K562 (cell line): Measurements from ENCODE around the gene FKRP. TPM values are rescaled to one million over a fixed set of nuclear protein-coding genes. Genes with fewer than 3 reads are reported as not detected.
A peak's percentile ranks its signal among the peaks of the same experiment; 100 is the strongest.

ENCODE experiments used
- IRF2 ChIP-seq: sonication (generic); formaldehyde crosslinking; IDR thresholded peaks from 2 replicates; pipeline ENCODE4 v1.8.1; 2022; ENCODE audit warnings: mild to moderate bottlenecking, missing genetic modification reagents
- PHF20 ChIP-seq: fragments of 450-650 bp; IDR thresholded peaks from 2 replicates; pipeline ENCODE4 v1.6.1; 2018; ENCODE audit not compliant: partially characterized antibody
- SNRNP70 ChIP-seq: fragments of 200-400 bp; formaldehyde crosslinking; optimal IDR thresholded peaks from 2 replicates; pipeline ENCODE3; 2017; ENCODE audit warnings: low read depth, low read length
- TFAP4 ChIP-seq: sonication (generic); formaldehyde crosslinking; IDR thresholded peaks from 2 replicates; pipeline ENCODE4 v1.8.0; 2022; ENCODE audit warnings: missing genetic modification reagents, mild to moderate bottlenecking, moderate library complexity, borderline replicate concordance
- TRIM25 ChIP-seq: fragments of 450-650 bp; IDR thresholded peaks from 2 replicates; pipeline ENCODE4 v1.7.0; 2016; ENCODE audit warnings: borderline replicate concordance
- ZBTB11 ChIP-seq, 3 experiments: fragments of 200-800 bp in 1 of 3; fragments of 250-450 bp in 1 of 3; fragments of 450-650 bp in 1 of 3; sonication (Bioruptor Pico) in 1 of 3; sonication (Bioruptor generic) in 1 of 3; formaldehyde crosslinking in 1 of 3; IDR thresholded peaks; 2 replicates each; pipeline versions ENCODE4 v1.6.1 to v1.8.0; 2016 to 2022; ENCODE audit warnings: mild to moderate bottlenecking in 2 of 3, missing genetic modification characterization in 2 of 3, missing compliant biosample characterization in 1 of 3, moderate library complexity in 1 of 3
- ZBTB40 ChIP-seq, 2 experiments: fragments of 450-650 bp in 1 of 2; sonication (generic) in 1 of 2; formaldehyde crosslinking in 1 of 2; IDR thresholded peaks; 2 replicates each; pipeline versions ENCODE4 v1.7.1 to v1.9.0; 2016 to 2022; ENCODE audit warnings: inconsistent platforms in 1 of 2, mild to moderate bottlenecking in 1 of 2, missing genetic modification reagents in 1 of 2
- polyA plus RNA-seq, 8 experiments: library from polyadenylated mRNA; depleted of rRNA in 4 of 8; stranded (reverse) in 5 of 8; unstranded in 3 of 8; fragments of >200 nt; fragmentation: Nextera tagmentation in 2 of 8; fragmentation: Illumina TruSeq in 1 of 8; extraction: Ambion mirVana in 2 of 8; extraction: Trizol in 1 of 8; gene quantifications; 2 replicates each; pipeline versions ENCODE4 v1.2.1 to v1.2.3, GENCODE V29; 2011 to 2014; ENCODE audit warnings: inconsistent platforms in 1 of 8, missing spikeins in 1 of 8
- total RNA-seq, 7 experiments: library from RNA; depleted of rRNA in 6 of 7; stranded (reverse); fragments of >200 nt in 6 of 7; fragmentation: Illumina TruSeq in 2 of 7; extraction: Trizol in 2 of 7; gene quantifications; 2 replicates each; pipeline versions ENCODE4 v1.2.1 to v1.2.3, GENCODE V29; 2011 to 2021; ENCODE audit warnings: low replicate concordance in 1 of 7

FKRP gene
- total and polyA plus RNA-seq, 9 of the 15 experiments (the other 6 are each of a cell fraction or from before 2014, with no cell fraction given) = 0.68 to 16.1 (median 6.5) TPM

GRCh38 chr19:46713781-46714443 lies 31.9 kb upstream of the FKRP start (continued):
- TF ChIP-seq ZBTB40 (IDR thresholded peaks at IDR 0.05) (peak; percentile 39), ZBTB40 (CRISPR knock-in tag; IDR thresholded peaks at IDR 0.05) (no peak), PHF20 (peak; percentile 30), TRIM25 (no peak), IRF2 (no peak), TFAP4 (peak; percentile 90), ZBTB11 (CRISPR knock-in tag; IDR thresholded peaks at IDR 0.05) (0 out of 6 replicates have a peak, but pooled peaks of 1 of the 3 experiments have one; percentile 38), SNRNP70 (no peak)
